ENCODE data around the gene NDST1. TPM values are rescaled to one million over a fixed set of nuclear protein-coding genes. Genes with fewer than 3 reads are reported as not detected.

NDST1 gene
- total and polyA plus RNA-seq, 7 experiments from 2014 or later = 0.69 to 17.5 (median 1.2) TPM

Other genes starting within 250 kb of the NDST1 start
- not detected for gene CAMK2A, start 218.4 kb upstream of the NDST1 start, total RNA-seq
- gene CAMK2A, start 218.4 kb upstream of the NDST1 start, polyA plus RNA-seq = not detected
- 1 to 10 TPM in 1 of 5 experiments, not detected in 4; 1.6 TPM for gene ARSI, start 205.2 kb upstream of the NDST1 start, total RNA-seq
- gene ARSI, start 205.2 kb upstream of the NDST1 start, polyA plus RNA-seq = not detected
- 10 to 100 TPM; 45.9 to 60.0 (median 54.6) TPM for gene TCOF1, start 150.4 kb upstream of the NDST1 start, total RNA-seq
- 10 to 100 TPM in 1 of 2 donors, 1 to 10 TPM in 1; 3.9 to 27.0 TPM for gene TCOF1, start 150.4 kb upstream of the NDST1 start, polyA plus RNA-seq
- 1,000 to 10,000 TPM in 1 of 5 experiments, 100 to 1,000 TPM in 4; 153 to 1,948 (median 540) TPM for gene CD74, start 95.2 kb upstream of the NDST1 start, total RNA-seq
- 100 to 1,000 TPM; 295 to 413 TPM for gene CD74, start 95.2 kb upstream of the NDST1 start, polyA plus RNA-seq
- 1,000 to 10,000 TPM; 2,331 to 7,378 (median 6,414) TPM for gene RPS14, start 58.4 kb upstream of the NDST1 start, total RNA-seq
- over 10,000 TPM in 1 of 2 donors, 1,000 to 10,000 TPM in 1; 8,640 to 11,248 TPM for gene RPS14, start 58.4 kb upstream of the NDST1 start, polyA plus RNA-seq
- under 1 TPM in 4 of 5 experiments, not detected in 1; 0.07 to 0.59 (median 0.12) TPM for gene SYNPO, start 132.5 kb downstream of the NDST1 start, total RNA-seq
- not detected for gene SYNPO, start 132.5 kb downstream of the NDST1 start, polyA plus RNA-seq
- not detected for gene MYOZ3, start 153.1 kb downstream of the NDST1 start, total RNA-seq
- gene MYOZ3, start 153.1 kb downstream of the NDST1 start, polyA plus RNA-seq = under 1 TPM in 1 of 2 donors, not detected in 1; 0.15 TPM
- 100 to 1,000 TPM in 1 of 5 experiments, 10 to 100 TPM in 4; 74.2 to 103 (median 93.1) TPM for gene RBM22, start 192.9 kb downstream of the NDST1 start, total RNA-seq
- gene RBM22, start 192.9 kb downstream of the NDST1 start, polyA plus RNA-seq = 10 to 100 TPM; 60.5 to 63.0 TPM